GM12878 (cell line): Measurements from ENCODE around the gene DPH1. TPM values are rescaled to one million over a fixed set of nuclear protein-coding genes. Genes with fewer than 3 reads are reported as not detected.

Experiments
- ASH2L ChIP-seq: fragments of 300-600, 200-600 bp; sonication (generic); IDR thresholded peaks from 2 replicates; pipeline ENCODE4 v1.6.1; 2017; ENCODE audit warnings: low read depth, mild to moderate bottlenecking, borderline replicate concordance
- ATF2 ChIP-seq: IDR thresholded peaks from 2 replicates; pipeline ENCODE4 v1.6.1; 2012; ENCODE audit warnings: low read length, inconsistent platforms
- ATF7 ChIP-seq: fragments of 450-650 bp; IDR thresholded peaks from 2 replicates; pipeline ENCODE4 v1.6.1; 2016; ENCODE audit warnings: low read depth, mild to moderate bottlenecking
- CBFB ChIP-seq: IDR thresholded peaks from 2 replicates; pipeline ENCODE4 v1.6.1; 2016; ENCODE audit warnings: antibody characterized with exemption, low read depth
- CEBPB ChIP-seq, 2 experiments: fragments of 150-350 bp in 1 of 2; IDR thresholded peaks; 2 replicates each; pipeline ENCODE4 v1.6.1; 2012 to 2014; ENCODE audit warnings: low read depth in 2 of 2, low read length in 2 of 2, borderline replicate concordance in 1 of 2, inconsistent platforms in 1 of 2
- CEBPZ ChIP-seq: fragments of 150-350 bp; IDR thresholded peaks from 2 replicates; pipeline ENCODE4 v1.6.1; 2016; ENCODE audit warnings: low read depth, low read length
- CHD2 ChIP-seq: IDR thresholded peaks from 2 replicates; pipeline ENCODE4 v1.6.1; 2011; ENCODE audit warnings: low read depth, low read length, improper control_type of control experiment, borderline replicate concordance
- CHD4 ChIP-seq: fragments of 200-600 bp; sonication (generic); IDR thresholded peaks from 2 replicates; pipeline ENCODE4 v1.6.1; 2016; ENCODE audit warnings: mild to moderate bottlenecking
- EED ChIP-seq: sonication (generic); IDR thresholded peaks from 2 replicates; pipeline ENCODE4 v1.6.1; 2016; ENCODE audit warnings: antibody characterized with exemption, low read depth
- FOXK2 ChIP-seq: fragments of 450-650 bp; IDR thresholded peaks from 2 replicates; pipeline ENCODE4 v1.6.1; 2017; ENCODE audit warnings: mild to moderate bottlenecking, moderate library complexity
- IRF4 ChIP-seq: IDR thresholded peaks from 2 replicates; pipeline ENCODE4 v1.6.1; 2011; ENCODE audit warnings: low read depth, low read length
- MTA3 ChIP-seq: IDR thresholded peaks from 2 replicates; pipeline ENCODE4 v1.6.1; 2012; ENCODE audit warnings: low read length, inconsistent platforms, borderline replicate concordance
- MYB ChIP-seq: fragments of 150-350 bp; IDR thresholded peaks from 2 replicates; pipeline ENCODE4 v1.6.1; 2014; ENCODE audit warnings: mild to moderate bottlenecking, low read depth, low read length, borderline replicate concordance
- PAX8 ChIP-seq: fragments of 450-650 bp; IDR thresholded peaks from 2 replicates; pipeline ENCODE4 v1.6.1; 2017; ENCODE audit warnings: mild to moderate bottlenecking, moderate library complexity
- RAD51 ChIP-seq: fragments of 450-650 bp; IDR thresholded peaks from 2 replicates; pipeline ENCODE4 v1.6.1; 2016; ENCODE audit warnings: moderate library complexity, mild to moderate bottlenecking, inconsistent platforms
- SREBF2 ChIP-seq: IDR thresholded peaks from 2 replicates; pipeline ENCODE4 v1.6.1; 2012; ENCODE audit warnings: mild to moderate bottlenecking, low read length
- ZNF274 ChIP-seq: IDR thresholded peaks from one replicate; pipeline ENCODE4 v1.8.0; 2011; ENCODE audit not compliant: insufficient read length, insufficient read depth
- ZSCAN29 ChIP-seq: fragments of 450-650 bp; IDR thresholded peaks from 2 replicates; pipeline ENCODE4 v1.6.1; 2017; ENCODE audit warnings: mild to moderate bottlenecking, moderate library complexity
- polyA plus RNA-seq, 11 experiments: library from polyadenylated mRNA; depleted of rRNA in 4 of 11; unstranded in 6 of 11; stranded (reverse) in 5 of 11; fragments of >200 nt; fragmentation: Nextera tagmentation in 4 of 11; fragmentation: Illumina TruSeq in 1 of 11; extraction: Ambion mirVana in 4 of 11; extraction: Trizol in 1 of 11; gene quantifications; 1 replicate in 1 of 11; 2 replicates in 10 of 11; pipeline versions ENCODE4 v1.2.1 to v1.2.3, GENCODE V29; 2011 to 2016; ENCODE audit warnings: inconsistent platforms in 2 of 11, missing spikeins in 2 of 11, low read depth in 1 of 11
- total RNA-seq, 4 experiments: library from RNA; depleted of rRNA in 3 of 4; stranded (reverse); fragments of >200 nt in 3 of 4; fragmentation: Illumina TruSeq in 1 of 4; extraction: Trizol in 1 of 4; gene quantifications; 2 replicates each; pipeline versions ENCODE4 v1.2.1 to v1.2.3, GENCODE V29; 2013 to 2021
- TF ChIP-seq, protein P1 (sequence below): fragments of 450-650 bp; conservative IDR thresholded peaks from 2 replicates; pipeline ENCODE4 v1.6.1; 2017; ENCODE audit warnings: mild to moderate bottlenecking, moderate library complexity
- TF ChIP-seq, protein P2 (sequence below): fragments of 450-650 bp; formaldehyde crosslinking; IDR thresholded peaks from 2 replicates; pipeline ENCODE4 v1.5.0; 2022; ENCODE audit warnings: mild to moderate bottlenecking, missing genetic modification characterization
- TF ChIP-seq, protein P3 (sequence below): IDR thresholded peaks from 2 replicates; pipeline ENCODE4 v1.6.1; 2011; ENCODE audit warnings: low read depth, mild to moderate bottlenecking, low read length, moderate library complexity, borderline replicate concordance; ENCODE audit errors: extremely low read depth

Gene DPH1
- total and polyA plus RNA-seq, 10 of the 15 experiments (the other 5 are each of a cell fraction or from before 2014, with no cell fraction given): 0.29 to 33.6 (median 20.2) TPM

DNA sequence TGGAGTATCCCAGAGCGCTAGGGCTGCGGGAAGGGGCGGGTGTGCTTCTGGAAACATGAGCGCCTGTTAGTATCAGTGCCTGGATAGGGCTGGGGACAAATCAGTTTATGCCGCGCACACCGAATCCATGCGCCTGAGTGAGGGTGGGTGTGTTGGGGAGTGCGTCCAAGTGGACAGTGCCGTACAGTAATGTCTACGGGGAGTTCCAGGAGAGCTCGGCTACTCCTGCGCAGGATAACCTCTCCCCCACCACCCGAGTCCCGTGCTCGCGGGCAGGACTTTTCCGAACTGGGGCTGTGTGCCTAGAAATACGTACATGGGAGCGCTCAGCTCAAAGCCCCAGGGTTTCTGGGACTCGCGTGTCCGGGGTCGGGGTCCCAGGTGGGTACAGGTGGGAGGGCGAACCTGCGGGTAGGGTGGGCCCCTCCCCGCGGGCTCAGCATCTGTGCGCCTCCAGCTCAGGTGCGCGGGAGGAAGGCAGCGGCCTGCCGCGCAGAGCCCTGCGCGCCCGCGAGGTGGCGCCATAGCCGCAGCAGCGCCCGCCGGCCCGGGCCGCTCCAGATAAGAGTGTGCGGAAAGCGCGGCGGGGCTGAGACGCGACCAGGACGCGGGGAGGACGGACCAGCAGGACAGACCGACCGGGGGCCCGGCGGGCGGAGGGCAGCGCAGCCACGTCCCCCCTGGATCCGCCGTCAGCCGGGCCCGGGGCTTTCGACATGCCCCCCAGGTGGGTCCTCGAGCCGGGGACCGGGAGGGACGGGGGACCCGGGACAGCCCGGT, 24.7 kb downstream of the DPH1 start, which contains the start of gene HIC1 (continued):
- no peak for TF ChIP-seq ZNF274
- no peak for TF ChIP-seq PAX8
- no peak for TF ChIP-seq MTA3
- TF ChIP-seq, protein P1, sequence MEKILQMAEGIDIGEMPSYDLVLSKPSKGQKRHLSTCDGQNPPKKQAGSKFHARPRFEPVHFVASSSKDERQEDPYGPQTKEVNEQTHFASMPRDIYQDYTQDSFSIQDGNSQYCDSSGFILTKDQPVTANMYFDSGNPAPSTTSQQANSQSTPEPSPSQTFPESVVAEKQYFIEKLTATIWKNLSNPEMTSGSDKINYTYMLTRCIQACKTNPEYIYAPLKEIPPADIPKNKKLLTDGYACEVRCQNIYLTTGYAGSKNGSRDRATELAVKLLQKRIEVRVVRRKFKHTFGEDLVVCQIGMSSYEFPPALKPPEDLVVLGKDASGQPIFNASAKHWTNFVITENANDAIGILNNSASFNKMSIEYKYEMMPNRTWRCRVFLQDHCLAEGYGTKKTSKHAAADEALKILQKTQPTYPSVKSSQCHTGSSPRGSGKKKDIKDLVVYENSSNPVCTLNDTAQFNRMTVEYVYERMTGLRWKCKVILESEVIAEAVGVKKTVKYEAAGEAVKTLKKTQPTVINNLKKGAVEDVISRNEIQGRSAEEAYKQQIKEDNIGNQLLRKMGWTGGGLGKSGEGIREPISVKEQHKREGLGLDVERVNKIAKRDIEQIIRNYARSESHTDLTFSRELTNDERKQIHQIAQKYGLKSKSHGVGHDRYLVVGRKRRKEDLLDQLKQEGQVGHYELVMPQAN: peak; percentile 55; the same call in 1 of the 2 replicates
- no peak for TF ChIP-seq RAD51
- TF ChIP-seq CEBPB (IDR thresholded peaks at IDR 0.05; ENCODE audit: borderline replicate concordance in 1 of 2, low read depth in 2 of 2, low read length in 2 of 2): no peak
- no peak for TF ChIP-seq CEBPZ
- TF ChIP-seq ATF7: no peak
- TF ChIP-seq ZSCAN29: no peak
- TF ChIP-seq CHD4: no peak
- TF ChIP-seq EED: 0 out of 2 replicates have a peak, but pooled peaks have one; percentile 16
- no peak for TF ChIP-seq SREBF2
- no peak for TF ChIP-seq MYB
- no peak for TF ChIP-seq IRF4
- TF ChIP-seq ATF2: no peak
- TF ChIP-seq, protein P2, sequence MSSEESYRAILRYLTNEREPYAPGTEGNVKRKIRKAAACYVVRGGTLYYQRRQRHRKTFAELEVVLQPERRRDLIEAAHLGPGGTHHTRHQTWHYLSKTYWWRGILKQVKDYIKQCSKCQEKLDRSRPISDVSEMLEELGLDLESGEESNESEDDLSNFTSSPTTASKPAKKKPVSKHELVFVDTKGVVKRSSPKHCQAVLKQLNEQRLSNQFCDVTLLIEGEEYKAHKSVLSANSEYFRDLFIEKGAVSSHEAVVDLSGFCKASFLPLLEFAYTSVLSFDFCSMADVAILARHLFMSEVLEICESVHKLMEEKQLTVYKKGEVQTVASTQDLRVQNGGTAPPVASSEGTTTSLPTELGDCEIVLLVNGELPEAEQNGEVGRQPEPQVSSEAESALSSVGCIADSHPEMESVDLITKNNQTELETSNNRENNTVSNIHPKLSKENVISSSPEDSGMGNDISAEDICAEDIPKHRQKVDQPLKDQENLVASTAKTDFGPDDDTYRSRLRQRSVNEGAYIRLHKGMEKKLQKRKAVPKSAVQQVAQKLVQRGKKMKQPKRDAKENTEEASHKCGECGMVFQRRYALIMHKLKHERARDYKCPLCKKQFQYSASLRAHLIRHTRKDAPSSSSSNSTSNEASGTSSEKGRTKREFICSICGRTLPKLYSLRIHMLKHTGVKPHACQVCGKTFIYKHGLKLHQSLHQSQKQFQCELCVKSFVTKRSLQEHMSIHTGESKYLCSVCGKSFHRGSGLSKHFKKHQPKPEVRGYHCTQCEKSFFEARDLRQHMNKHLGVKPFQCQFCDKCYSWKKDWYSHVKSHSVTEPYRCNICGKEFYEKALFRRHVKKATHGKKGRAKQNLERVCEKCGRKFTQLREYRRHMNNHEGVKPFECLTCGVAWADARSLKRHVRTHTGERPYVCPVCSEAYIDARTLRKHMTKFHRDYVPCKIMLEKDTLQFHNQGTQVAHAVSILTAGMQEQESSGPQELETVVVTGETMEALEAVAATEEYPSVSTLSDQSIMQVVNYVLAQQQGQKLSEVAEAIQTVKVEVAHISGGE (CRISPR knock-in tag): no peak
- TF ChIP-seq, protein P3, sequence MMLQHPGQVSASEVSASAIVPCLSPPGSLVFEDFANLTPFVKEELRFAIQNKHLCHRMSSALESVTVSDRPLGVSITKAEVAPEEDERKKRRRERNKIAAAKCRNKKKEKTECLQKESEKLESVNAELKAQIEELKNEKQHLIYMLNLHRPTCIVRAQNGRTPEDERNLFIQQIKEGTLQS: no peak
- TF ChIP-seq ASH2L: no peak
- TF ChIP-seq CBFB: no peak
- no peak for TF ChIP-seq CHD2
- TF ChIP-seq FOXK2: no peak
